Activated T-cell treated with anti-CD3 and anti-CD28 coated beads for 24 hours (primary cell): ENCODE data around the gene KRTAP5-5.
"Not testable (repeated sequence)": the region's sequence is repeated elsewhere in the genome, so short reads cannot be mapped to it uniquely, and the experiment has no call there.

Source experiments
- DNase-seq: peaks from one replicate; pipeline ENCODE4 v3.0.0-alpha.2; 2020; ENCODE audit warnings: low read depth

The KRTAP5-5 gene

GRCh38 chr11:1607156-1607845 is 22.3 kb upstream of the KRTAP5-5 start:
- DNase-seq: not testable (repeated sequence)

GRCh38 chr11:1607901-1608300 is 21.7 kb upstream of the KRTAP5-5 start:
- not testable (repeated sequence) for DNase-seq

DNA sequence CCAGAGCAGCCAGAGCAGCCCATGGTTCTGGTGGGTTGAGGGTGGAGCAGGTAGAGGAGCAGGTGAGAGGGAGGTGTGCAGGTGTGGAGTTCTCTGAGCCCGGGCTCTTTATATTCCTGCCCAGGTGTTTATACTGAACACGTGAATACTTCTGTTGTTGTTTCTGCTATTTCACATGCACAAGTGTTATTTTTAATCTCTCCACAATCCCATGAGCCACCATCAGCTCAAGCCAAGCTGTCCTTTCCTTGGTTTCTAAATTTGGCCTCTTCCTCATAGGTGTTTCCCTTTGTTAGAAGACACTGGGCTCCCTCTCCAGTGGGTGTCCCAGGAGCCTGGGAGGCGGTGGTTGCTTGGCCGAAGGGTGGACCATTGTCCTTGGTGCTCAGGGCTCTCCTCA is 21.2 kb upstream of the KRTAP5-5 start, which contains the start of gene KRTAP5-3:
TSS of gene KRTAP5-3 (minus strand) at position 101 of the 400 bp plus-strand sequence. CDS start at position 23, 78 bp downstream.
- DNase-seq: no peak

- no peak for DNase-seq
Measured at GRCh38 chr11:1618231-1618630, 11.3 kb upstream of the KRTAP5-5 start.

- DNase-seq: no peak
Measured at GRCh38 chr11:1619449-1619848, 10.1 kb upstream of the KRTAP5-5 start.

DNA sequence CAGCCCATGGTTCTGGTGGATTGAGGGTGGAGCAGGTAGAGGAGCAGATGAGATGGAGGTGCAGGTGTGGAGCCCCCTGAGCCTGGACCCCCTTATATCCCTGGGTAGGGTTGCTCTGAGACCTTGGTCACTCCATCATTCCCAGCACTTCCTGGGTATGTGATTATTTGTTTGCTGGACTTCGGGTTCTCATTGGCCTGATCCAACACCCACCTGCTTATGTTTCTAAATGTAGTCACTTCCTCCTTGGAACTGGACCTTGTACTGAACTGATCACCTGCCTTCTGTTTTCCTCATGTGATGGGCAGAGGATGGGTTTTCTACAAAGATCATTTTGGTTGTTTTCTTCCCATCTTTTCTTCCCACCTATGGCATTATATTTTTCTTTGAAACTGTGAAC is 7.5 kb upstream of the KRTAP5-5 start, which contains the start of gene KRTAP5-4:
TSS of gene KRTAP5-4 (minus strand) at position 53 of the 400 bp plus-strand sequence. CDS start at position 8, 45 bp downstream.
- no peak for DNase-seq

DNA sequence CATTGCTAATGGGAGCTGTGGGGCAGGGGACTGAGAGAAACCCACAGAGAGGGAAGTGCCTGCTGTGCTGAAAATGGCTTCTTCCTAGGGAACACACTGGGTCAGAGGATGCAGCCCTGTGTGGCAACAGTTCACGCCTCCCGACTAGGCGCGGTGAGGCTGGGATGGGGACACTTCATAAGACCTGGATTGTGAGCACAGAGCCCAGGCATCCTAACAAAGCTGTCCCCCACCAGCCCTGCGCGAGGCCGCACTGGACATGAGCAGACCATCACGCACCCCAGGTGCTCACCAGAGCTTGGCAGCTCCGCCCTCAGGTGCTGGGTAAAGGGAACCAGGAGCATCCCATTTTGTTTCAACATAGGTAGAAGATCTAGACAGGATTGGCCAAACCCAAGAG is 5.9 kb upstream of the KRTAP5-5 start:
- DNase-seq: no peak

DNA sequence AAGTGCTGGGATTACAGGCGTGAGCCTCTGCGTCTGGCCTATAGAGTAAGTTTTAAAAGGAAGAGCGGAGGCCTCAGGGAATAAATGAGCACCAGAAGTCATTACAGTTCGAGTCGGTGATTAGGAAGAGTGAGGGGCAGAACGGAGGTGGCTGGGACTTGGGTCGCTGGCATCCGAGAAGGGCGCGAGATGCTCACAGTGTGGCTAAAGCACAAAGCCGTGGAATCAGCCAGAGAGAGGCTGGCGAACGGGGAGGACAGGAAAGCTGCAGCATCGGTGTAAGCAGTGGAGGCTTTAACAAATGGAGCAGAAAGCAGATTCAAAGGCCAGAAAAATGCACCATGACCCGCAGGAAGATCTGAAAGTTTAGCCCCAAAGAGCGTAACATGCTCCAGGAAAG is 5.0 kb upstream of the KRTAP5-5 start:
- no peak for DNase-seq

DNA sequence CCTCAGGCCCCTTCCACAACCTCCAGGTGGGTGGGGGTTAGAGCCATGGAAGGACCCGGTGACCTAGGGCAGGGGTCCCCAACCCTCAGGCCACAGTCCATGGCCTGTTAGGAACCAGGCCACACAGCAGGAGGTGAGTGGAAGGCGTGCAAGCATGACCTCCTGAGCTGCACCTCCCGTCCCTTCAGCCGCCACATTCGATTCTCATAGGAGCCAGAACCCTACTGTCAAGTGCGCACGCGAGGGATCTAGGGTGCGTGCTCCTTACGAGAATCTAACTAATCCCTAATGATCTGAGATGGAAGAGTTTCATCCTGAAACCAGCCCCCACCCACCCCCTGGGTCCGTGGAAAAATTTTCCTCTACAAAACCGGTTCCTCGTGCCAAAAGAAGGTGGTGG is 4.0 kb upstream of the KRTAP5-5 start:
- DNase-seq: no peak

GRCh38 chr11:1628506-1629325 is 859 bp upstream of the KRTAP5-5 start:
- DNase-seq: peak; percentile 49

- no peak for DNase-seq
Measured at GRCh38 chr11:1630271-1630670, 696 bp downstream of the KRTAP5-5 start.

- DNase-seq: no peak
Measured at GRCh38 chr11:1631066-1631568, 1.5 kb downstream of the KRTAP5-5 start.

GRCh38 chr11:1632053-1632714 is 2.6 kb downstream of the KRTAP5-5 start:
- no peak for DNase-seq

DNA sequence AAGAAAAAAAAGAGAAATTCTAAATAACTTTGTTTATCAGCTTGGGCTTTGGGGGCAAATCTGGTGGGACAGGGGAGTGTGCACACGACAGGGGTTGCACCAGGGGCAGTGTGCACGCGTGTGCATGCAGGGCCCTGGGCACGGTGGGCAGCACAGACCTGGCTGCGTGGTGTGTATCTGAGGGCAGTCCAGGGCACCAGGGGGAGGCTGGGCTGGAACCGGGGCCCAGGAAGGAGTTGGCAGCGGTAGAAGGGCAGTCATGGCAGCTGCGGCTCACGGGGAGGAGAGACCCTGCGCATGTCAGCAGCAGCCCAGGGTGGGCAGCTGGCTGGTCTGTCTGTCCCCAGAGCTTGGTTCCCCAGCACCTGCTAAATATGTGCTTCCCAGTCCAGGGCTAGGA is 4.3 kb downstream of the KRTAP5-5 start:
- DNase-seq: no peak

DNA sequence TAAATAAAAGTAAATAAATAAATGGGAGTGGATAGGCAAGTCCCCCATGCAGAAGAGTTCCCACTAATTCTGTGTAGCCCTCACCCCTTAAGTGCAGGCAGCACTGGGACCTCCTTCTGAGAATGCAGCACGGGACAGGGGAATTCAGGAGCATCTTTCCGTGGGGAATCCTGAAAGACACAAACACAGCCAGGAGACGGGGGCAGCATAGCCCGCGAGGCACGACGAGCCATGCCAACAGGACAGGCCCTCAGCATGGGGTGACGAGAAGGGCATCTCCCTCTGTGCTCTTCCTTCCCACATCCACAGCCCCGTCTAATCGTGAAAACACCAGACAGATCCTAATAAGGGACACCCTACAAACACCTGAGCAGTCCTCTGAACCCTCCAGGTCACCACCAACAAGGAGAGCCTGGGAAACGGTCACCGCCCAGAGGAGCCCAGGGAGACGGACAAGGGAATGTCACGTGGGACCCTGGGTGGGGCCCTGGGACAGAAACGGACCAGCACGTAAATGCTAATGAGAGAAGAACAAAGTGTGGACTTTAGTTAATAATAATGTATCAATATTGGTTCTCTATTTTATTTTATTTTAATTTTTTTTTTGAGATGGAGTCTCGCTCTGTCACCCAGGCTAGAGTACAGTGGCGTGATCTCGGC is 6.8 kb downstream of the KRTAP5-5 start:
- DNase-seq: no peak

GRCh38 chr11:1637628-1638027 is 8.1 kb downstream of the KRTAP5-5 start:
- no peak for DNase-seq

DNA sequence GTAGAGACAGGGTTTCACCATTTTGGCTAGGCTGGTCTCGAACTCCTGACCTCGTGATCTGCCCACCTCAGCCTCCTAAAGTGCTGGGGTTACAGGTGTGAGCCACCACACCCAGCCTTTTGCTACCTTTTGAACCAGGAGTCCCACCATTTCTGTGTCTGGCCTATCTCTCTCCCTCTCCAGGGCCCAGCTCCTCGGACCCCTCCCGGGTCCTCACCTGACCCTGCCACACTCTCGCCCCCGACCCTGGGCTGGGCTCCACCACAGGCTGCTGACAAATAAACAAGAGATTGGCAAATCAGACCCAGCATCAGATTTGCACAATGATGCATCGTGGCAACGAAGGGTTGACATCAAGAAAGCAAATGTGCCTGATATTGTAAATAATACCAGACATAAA is 8.8 kb downstream of the KRTAP5-5 start:
- DNase-seq: no peak

GRCh38 chr11:1639102-1639620 is 9.6 kb downstream of the KRTAP5-5 start:
- DNase-seq: no peak

DNA sequence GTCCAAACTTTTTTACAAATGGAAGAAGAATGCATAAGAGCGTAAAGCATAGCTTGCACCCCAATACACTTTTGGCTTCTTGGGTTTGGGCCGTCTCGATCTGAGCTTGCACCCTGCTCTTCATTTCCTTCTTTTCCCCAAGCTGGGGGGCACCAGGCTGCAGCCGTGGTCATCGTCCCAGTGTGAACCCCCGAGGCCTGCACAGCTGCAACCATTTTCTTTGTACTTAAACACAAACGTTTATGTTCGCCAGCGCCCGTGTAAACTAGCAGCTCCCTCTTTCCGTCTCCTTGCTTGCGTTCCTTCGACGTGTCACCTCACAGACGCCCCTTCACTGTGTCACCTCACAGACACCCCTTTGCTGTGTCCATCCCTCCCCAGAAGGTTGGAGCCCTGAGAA is 10.1 kb downstream of the KRTAP5-5 start:
- DNase-seq: no peak

GRCh38 chr11:1640076-1640946 is 10.7 kb downstream of the KRTAP5-5 start:
- DNase-seq: no peak

DNA sequence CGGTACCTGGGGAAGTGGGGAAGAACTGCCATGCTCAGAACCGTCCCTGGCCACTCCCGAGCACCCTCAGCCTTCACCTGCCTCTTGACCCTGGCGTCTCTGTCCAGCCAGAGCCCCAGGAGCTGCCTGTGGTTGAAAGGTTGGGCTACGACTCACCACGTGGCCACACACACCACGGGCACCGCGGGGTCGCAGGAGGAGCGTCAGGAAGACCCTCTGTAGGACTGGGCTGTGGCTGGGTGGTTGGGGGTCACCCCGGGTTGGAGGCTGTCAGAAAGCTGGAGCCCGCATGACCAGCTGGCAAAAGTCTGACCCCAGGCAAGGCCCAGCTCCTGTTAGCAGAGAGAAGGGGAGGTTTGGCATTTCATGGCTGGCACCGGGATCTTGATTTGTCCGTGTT is 11.5 kb downstream of the KRTAP5-5 start:
- no peak for DNase-seq
